Colonic mucosa (tissue), 4 donors: ENCODE results near the gene LMBR1. TPM values are rescaled to one million over a fixed set of nuclear protein-coding genes. Genes with fewer than 3 reads are reported as not detected.

ENCODE experiments used
- DNase-seq: peaks from one replicate; pipeline ENCODE4 v3.0.0-alpha.2; 2020
- H3K27ac ChIP-seq: fragments of 200-600 bp; one replicate; pipeline ENCODE4 v1.8.0; 2021
- H3K27me3 ChIP-seq: fragments of 200-600 bp; one replicate; pipeline ENCODE4 v1.8.0; 2021
- H3K36me3 ChIP-seq: fragments of 200-600 bp; one replicate; pipeline ENCODE4 v1.8.0; 2021
- H3K4me1 ChIP-seq: fragments of 200-600 bp; one replicate; pipeline ENCODE4 v1.8.0; 2021; ENCODE audit warnings: mild to moderate bottlenecking
- H3K4me3 ChIP-seq: fragments of 200-600 bp; one replicate; pipeline ENCODE4 v1.8.0; 2021
- H3K9ac ChIP-seq, 2 donors: one replicate each; pipeline ENCODE4 v1.7.0; 2013; ENCODE audit warnings: control low read depth in 2 of 2, low read depth in 2 of 2, low read length in 2 of 2
- H3K9me3 ChIP-seq: fragments of 200-600 bp; one replicate; pipeline ENCODE4 v1.8.0; 2021
- intact Hi-C: fragments of 100-400 bp; cut with DNase I; formaldehyde crosslinking; loops from one replicate; pipeline ENCODE4 v1.14.1; 2022
- total RNA-seq, 2 donors: library from RNA; stranded (reverse); fragmentation: NEBNext Ultra II Directional in 1 of 2; extraction: Animal tissue kit (Norgen Biotek cat#: 25700) in 1 of 2; gene quantifications; one replicate each; pipeline ENCODE4 v1.2.1, GENCODE V29; 2021
- TF ChIP-seq, protein P1 (sequence below): fragments of 200-600 bp; IDR thresholded peaks from one replicate; pipeline ENCODE4 v1.8.0; 2022; ENCODE audit warnings: antibody characterized with exemption, mild to moderate bottlenecking
- donor health status: healthy.
- donor health status: DM: no; HTN: no; CAD: no.
- donor health status: DM: no; HTN: no; CAD: no.

LMBR1 gene
- total RNA-seq, 2 donors from 2014 or later = 41.4 to 42.0 TPM

- Histone ChIP-seq H3K36me3 (no peaks in the 10 kb centered on the region), H3K9me3 (no peaks in the 10 kb centered on the region), H3K4me1 (no peaks in the 10 kb centered on the region), H3K9ac (no peak overlapping the region), H3K27me3 (no peaks in the 10 kb centered on the region), H3K4me3 (no peak overlapping the region), H3K27ac (no peak overlapping the region)
- TF ChIP-seq, protein P1, sequence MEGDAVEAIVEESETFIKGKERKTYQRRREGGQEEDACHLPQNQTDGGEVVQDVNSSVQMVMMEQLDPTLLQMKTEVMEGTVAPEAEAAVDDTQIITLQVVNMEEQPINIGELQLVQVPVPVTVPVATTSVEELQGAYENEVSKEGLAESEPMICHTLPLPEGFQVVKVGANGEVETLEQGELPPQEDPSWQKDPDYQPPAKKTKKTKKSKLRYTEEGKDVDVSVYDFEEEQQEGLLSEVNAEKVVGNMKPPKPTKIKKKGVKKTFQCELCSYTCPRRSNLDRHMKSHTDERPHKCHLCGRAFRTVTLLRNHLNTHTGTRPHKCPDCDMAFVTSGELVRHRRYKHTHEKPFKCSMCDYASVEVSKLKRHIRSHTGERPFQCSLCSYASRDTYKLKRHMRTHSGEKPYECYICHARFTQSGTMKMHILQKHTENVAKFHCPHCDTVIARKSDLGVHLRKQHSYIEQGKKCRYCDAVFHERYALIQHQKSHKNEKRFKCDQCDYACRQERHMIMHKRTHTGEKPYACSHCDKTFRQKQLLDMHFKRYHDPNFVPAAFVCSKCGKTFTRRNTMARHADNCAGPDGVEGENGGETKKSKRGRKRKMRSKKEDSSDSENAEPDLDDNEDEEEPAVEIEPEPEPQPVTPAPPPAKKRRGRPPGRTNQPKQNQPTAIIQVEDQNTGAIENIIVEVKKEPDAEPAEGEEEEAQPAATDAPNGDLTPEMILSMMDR = no peak
- DNase-seq = no peak
- intact Hi-C loops = no loop called here
Observed at GRCh38 chr7:156731651-156732050, 161.3 kb downstream of the LMBR1 start.

DNA sequence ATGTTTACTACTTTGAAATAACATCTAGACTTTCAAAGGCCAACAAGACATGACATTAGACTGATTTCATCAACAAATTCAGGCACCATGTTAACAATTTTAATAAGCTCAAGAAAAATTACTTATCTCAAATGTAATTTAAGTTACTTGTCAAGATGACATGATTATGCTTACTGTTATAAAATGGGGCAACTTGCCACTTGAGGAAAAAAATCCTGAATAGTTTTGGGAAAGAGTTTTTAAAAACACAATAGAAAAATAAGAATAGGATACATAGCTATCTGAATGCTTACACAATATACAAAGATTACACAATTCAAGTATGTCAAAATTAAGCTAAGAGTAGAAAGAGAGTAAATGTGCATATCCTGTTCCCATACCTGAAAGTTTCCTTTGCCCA lies 167.0 kb downstream of the LMBR1 start:
- Histone ChIP-seq H3K9ac (no peak overlapping the region), H3K36me3 (no peaks in the 10 kb centered on the region), H3K9me3 (no peaks in the 10 kb centered on the region), H3K27ac (no peak overlapping the region), H3K27me3 (no peaks in the 10 kb centered on the region), H3K4me1 (no peaks in the 10 kb centered on the region), H3K4me3 (no peak overlapping the region)
- DNase-seq = no peak
- TF ChIP-seq, protein P1 = no peak
- intact Hi-C loops = no loop called here

GRCh38 chr7:156725073-156725472 lies 167.9 kb downstream of the LMBR1 start:
- Histone ChIP-seq H3K9me3 (no peaks in the 10 kb centered on the region), H3K36me3 (no peaks in the 10 kb centered on the region), H3K27me3 (no peaks in the 10 kb centered on the region), H3K27ac (no peak overlapping the region), H3K4me1 (no peaks in the 10 kb centered on the region), H3K4me3 (no peak overlapping the region), H3K9ac (no peak overlapping the region)
- intact Hi-C loops = no loop called here
- peak; percentile 35 for DNase-seq
- TF ChIP-seq, protein P1 = no peak

GRCh38 chr7:156722043-156722826 lies 170.7 kb downstream of the LMBR1 start:
- H3K27me3 ChIP-seq = no peaks in the 10 kb centered on the region
- H3K9ac ChIP-seq = no peak overlapping the region
- H3K27ac ChIP-seq = no peak overlapping the region
- DNase-seq = no peak
- H3K4me1 ChIP-seq = no peaks in the 10 kb centered on the region
- H3K4me3 ChIP-seq = no peak overlapping the region
- TF ChIP-seq, protein P1 = no peak
- intact Hi-C loops = no loop called here
- no peaks in the 10 kb centered on the region for H3K9me3 ChIP-seq
- no peaks in the 10 kb centered on the region for H3K36me3 ChIP-seq

DNA sequence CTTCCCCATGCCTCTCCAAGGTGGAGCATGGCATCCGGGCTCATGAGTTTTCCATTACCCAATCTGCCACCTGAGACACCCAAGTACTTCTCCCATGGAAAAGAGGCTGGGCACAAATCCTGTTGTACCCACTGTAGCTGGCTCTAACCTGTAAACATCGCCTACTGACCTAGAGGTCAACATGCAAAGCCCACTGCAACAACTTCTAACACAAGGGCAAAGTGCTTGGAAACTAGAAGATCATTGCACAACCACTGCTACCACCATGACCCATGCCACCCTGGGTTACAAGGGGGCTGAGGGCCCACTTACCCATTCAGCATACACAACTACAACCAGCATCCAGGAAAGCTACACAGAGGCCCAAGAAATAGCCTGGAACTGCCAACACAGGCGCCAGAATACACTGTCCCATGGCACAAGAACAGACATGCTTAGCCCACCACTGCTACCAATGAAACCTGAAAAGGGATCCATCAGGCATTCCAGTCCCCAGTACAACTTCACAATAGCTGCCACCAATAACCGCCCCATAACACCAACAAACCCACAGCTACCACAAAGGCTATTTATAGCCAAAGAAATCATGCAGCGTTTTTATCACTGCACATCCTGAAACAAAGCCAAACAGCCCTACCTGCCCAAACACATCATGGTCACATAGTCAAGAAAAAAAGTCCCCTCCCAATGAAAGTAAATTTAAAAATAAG lies 189.1 kb downstream of the LMBR1 start:
- H3K36me3 ChIP-seq = no peaks in the 10 kb centered on the region
- no peaks in the 10 kb centered on the region for H3K9me3 ChIP-seq
- no peaks in the 10 kb centered on the region for H3K27me3 ChIP-seq
- no peak overlapping the region for H3K27ac ChIP-seq
- TF ChIP-seq, protein P1 = no peak
- H3K9ac ChIP-seq = no peak overlapping the region
- intact Hi-C loops = no loop called here
- no peaks in the 10 kb centered on the region for H3K4me1 ChIP-seq
- no peak overlapping the region for H3K4me3 ChIP-seq
- no peak for DNase-seq
